Adrenal gland (tissue), 12 donors: ENCODE data around the gene ST3GAL4. TPM values are rescaled to one million over a fixed set of nuclear protein-coding genes. Genes with fewer than 3 reads are reported as not detected.

Experiments used
- DNase-seq, 7 donors: peaks; one replicate each; pipeline ENCODE4 v3.0.0-alpha.2; 2019 to 2020
- H3K27ac ChIP-seq, 5 donors: fragments of 200-600 bp; sonication (generic) in 4 of 5; 1 replicate in 3 of 5; 2 replicates in 2 of 5; pipeline versions ENCODE4 v1.5.1 to v1.8.0; 2016 to 2020; ENCODE audit warnings: mild to moderate bottlenecking in 1 of 5
- H3K27me3 ChIP-seq: fragments of 200-600 bp; 2 replicates; pipeline ENCODE4 v1.8.0; 2021
- H3K36me3 ChIP-seq, 2 donors: fragments of 200-600 bp; replicated peaks in 1 of 2; 1 replicate in 1 of 2; 2 replicates in 1 of 2; pipeline versions ENCODE4 v1.5.1 to v1.8.0; 2018 to 2022
- H3K4me1 ChIP-seq, 2 donors: fragments of 200-600 bp; replicated peaks in 1 of 2; 1 replicate in 1 of 2; 2 replicates in 1 of 2; pipeline versions ENCODE4 v1.5.1 to v1.8.0; 2018 to 2021
- H3K4me3 ChIP-seq, 4 donors: fragments of 200-600 bp; sonication (generic) in 3 of 4; one replicate each; pipeline ENCODE4 v1.5.1; 2016 to 2018
- H3K9me3 ChIP-seq, 3 donors: fragments of 200-600 bp; sonication (generic) in 1 of 3; replicated peaks in 1 of 3; 1 replicate in 2 of 3; 2 replicates in 1 of 3; pipeline versions ENCODE4 v1.5.1 to v1.8.0; 2016 to 2021
- POLR2A ChIP-seq, 2 donors: fragments of 450-650 bp; IDR thresholded peaks; one replicate each; pipeline ENCODE4 v1.6.1; 2017; ENCODE audit warnings: antibody characterized with exemption in 2 of 2, mild to moderate bottlenecking in 2 of 2, moderate library complexity in 1 of 2
- WGBS, 4 donors: extraction: QIAGEN DNeasy Blood & Tissue Kit in 2 of 4; methylation state at CpG; one replicate each; pipeline versions ENCODE4 v1.1.5 to v1.1.7; 2013 to 2017; 5-methylcytosine and 5-hydroxymethylcytosine counted together
- intact Hi-C, 2 donors: fragments of 100-400 bp; cut with DNase I; formaldehyde crosslinking; loops; one replicate each; pipeline versions ENCODE4 v1.14.1 to v1.15.0; 2022 to 2023
- polyA plus RNA-seq, 3 donors: library from polyadenylated mRNA; stranded (reverse); fragments of 200-250 nt in 2 of 3; fragments of 350-450 nt in 1 of 3; fragmentation: Illumina TruSeq in 1 of 3; extraction: RNeasy Lipid Tissue Mini Kit (QIAGEN cat#74804) in 1 of 3; gene quantifications; one replicate each; pipeline ENCODE4 v1.2.3, GENCODE V29; 2013 to 2014
- total RNA-seq, 9 donors: library from RNA; depleted of rRNA in 4 of 9; stranded (reverse); fragments of >200 nt in 4 of 9; fragments of 120-200 nt in 1 of 9; fragmentation: NEBNext Ultra II Directional in 1 of 9; extraction: Animal tissue kit (Norgen Biotek cat#: 25700) in 1 of 9; gene quantifications; one replicate each; pipeline versions ENCODE4 v1.1.0 to v1.2.4, GENCODE V29; 2013 to 2023
- TF ChIP-seq, protein P1 (sequence below), 6 experiments: fragments of 450-650 bp in 4 of 6; fragments of 200-600 bp in 2 of 6; sonication (generic) in 1 of 6; IDR thresholded peaks; 1 replicate in 5 of 6; 2 replicates in 1 of 6; pipeline versions ENCODE4 v1.5.1 to v1.8.0; 2016 to 2021; ENCODE audit warnings: antibody characterized with exemption in 6 of 6, mild to moderate bottlenecking in 2 of 6, moderate library complexity in 1 of 6
- donor health status: healthy with polysubstance abuse.
- donor health status: Bipolar disorder and iron deficiency.
- donor health status: DM: yes; HTN: yes; CAD: no.
- donor health status: DM: no; HTN: no; CAD: no.
- donor health status: DM: no; HTN: no; CAD: no.
- donor health status: DM: yes; HTN: yes; CAD: no.

Gene ST3GAL4
- total and polyA plus RNA-seq, 12 donors: 119 to 359 (median 163) TPM

DNA sequence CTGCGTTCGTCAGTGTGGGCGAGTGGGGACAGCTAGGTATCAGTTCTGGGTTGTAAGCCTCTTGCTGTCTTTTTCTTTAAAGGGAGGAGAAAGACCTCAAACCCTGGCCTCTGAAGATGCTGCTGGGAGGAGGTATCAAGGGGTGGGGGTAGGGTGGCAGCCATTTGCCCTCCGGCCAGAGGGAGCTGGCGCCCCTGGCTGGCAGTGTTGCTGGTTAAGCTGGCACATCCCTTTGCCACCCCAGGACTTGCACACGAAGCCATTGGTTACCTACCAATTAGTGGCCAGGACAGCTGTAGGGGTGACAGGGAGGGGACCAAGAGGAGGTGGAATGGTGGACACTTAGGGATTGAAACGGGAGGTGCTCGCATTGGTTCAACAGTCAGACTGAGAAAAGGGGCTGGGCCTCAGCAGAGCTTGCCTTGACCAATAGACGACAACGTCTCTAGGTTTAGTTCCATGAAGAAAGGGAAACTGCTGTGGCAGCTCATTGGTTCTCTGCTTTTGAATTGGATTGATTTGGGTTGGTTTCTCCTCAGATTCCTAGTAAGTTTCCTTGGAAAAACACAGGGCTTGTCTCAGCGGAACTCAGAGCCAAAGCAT lies 77.9 kb downstream of the ST3GAL4 start:
- Histone ChIP-seq H3K4me1 (peaks cover 18 to 24% of the 10 kb centered on the region in 2 donors), H3K27me3 (no peaks in the 10 kb centered on the region)

DNA sequence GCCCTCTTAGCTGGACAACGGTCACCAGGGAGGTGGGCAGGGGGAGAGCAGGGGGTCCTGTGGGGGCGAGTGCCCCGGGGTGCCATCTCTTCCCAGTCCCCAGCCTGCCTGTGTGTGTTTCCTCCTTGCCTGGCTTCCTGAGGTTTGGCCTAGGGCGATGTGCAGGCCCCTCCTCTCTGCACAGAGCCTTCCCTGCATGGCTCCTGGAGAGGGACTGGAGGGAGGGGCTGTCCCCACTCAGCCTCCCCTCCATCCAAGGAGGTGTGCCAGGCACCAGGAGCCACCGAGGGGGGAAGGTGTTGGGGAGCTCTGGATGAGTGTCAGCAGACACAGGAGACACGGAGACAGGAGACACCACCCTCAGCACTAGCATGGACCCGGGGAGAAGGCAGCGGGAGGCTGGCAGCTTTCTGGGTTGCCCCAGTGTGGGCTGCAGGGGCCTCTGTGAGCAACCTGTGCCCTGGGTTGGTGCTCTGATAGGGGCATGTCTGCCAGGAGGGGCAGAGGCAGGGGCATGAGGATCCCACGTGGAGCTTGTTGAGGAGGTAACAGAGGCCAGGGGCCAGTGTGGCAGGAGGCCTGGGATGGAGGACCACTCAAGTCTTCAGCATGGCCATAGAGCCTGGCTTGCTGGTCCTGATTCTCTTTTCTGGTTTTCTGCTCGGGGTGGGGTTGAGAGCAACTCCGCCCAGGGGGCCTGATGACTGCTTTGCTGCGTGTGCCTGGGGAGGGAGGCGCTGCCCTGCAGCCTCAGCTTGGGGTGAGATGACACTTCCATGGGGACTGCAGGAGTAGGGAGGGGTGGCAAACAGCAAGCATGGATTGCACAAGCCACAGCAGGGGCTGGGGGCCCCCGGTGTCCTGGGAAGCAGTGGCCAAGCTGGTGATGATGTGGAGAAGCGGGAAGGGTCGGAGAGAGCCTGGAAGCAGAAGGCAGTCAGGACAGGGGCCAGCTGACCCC lies 78.8 kb downstream of the ST3GAL4 start:
- WGBS, 4 donors: 77 to 88% (median 83%) methylated on average over 5 to 16 of the region's 16 CpGs
- DNase-seq: no peak

More for the DNA sequence above, 77.9 kb downstream of the ST3GAL4 start:
- Histone ChIP-seq H3K27ac (peak overlapping the region in 1 of 5 donors; percentile 95), H3K9me3 (no peaks in the 10 kb centered on the region), H3K4me3 (no peak overlapping the region), H3K36me3 (no peaks in the 10 kb centered on the region)
- intact Hi-C loops: loop anchor here (10.0 kb wide), 1 partner anchor 119 kb away; no protein-coding TSS in a partner anchor
- DNase-seq: no peak
- TF ChIP-seq, protein P1, sequence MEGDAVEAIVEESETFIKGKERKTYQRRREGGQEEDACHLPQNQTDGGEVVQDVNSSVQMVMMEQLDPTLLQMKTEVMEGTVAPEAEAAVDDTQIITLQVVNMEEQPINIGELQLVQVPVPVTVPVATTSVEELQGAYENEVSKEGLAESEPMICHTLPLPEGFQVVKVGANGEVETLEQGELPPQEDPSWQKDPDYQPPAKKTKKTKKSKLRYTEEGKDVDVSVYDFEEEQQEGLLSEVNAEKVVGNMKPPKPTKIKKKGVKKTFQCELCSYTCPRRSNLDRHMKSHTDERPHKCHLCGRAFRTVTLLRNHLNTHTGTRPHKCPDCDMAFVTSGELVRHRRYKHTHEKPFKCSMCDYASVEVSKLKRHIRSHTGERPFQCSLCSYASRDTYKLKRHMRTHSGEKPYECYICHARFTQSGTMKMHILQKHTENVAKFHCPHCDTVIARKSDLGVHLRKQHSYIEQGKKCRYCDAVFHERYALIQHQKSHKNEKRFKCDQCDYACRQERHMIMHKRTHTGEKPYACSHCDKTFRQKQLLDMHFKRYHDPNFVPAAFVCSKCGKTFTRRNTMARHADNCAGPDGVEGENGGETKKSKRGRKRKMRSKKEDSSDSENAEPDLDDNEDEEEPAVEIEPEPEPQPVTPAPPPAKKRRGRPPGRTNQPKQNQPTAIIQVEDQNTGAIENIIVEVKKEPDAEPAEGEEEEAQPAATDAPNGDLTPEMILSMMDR (IDR thresholded peaks at IDR 0.05): no peak
- no peak for TF ChIP-seq POLR2A (IDR thresholded peaks at IDR 0.05)
- 87 to 90% (median 88%) methylated on average over 9 to 11 of the region's 11 CpGs for WGBS, 4 donors

DNA sequence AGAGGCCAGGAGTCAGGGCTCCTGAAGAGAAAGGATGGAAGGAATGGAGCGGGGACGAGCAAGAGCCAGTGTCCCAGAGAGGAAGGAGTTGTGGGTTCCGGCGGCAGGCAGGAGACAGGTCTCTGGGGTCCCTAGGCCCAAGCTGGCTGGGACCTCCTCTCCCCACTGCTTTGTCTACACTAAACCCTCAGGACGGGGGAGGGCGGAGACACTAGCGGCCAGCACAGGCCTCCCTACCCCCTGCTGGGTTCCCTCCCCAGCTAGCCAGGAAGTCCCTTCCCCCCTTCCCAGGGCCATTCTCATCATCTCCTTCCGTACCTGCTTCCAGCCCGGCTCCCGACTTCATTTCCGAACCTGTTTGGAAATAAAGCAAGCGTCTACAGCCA lies 79.5 kb downstream of the ST3GAL4 start:
- no peaks in the 10 kb centered on the region for H3K27me3 ChIP-seq
- no peak for DNase-seq
- WGBS, 4 donors: 80 to 94% (median 89%) methylated on average over 8 to 12 of the region's 12 CpGs
- peaks cover 18 to 24% of the 10 kb centered on the region in 2 donors for H3K4me1 ChIP-seq
- intact Hi-C loops: loop anchor here (5.0 to 10.0 kb wide), 2 partner anchors 42 to 120 kb away; no protein-coding TSS in a partner anchor
- H3K9me3 ChIP-seq: no peaks in the 10 kb centered on the region
- TF ChIP-seq, protein P1 (IDR thresholded peaks at IDR 0.05): no peak
- TF ChIP-seq POLR2A (IDR thresholded peaks at IDR 0.05): no peak
- H3K27ac ChIP-seq: no peak overlapping the region
- no peak overlapping the region for H3K4me3 ChIP-seq
- H3K36me3 ChIP-seq: no peaks in the 10 kb centered on the region

More for the DNA sequence above, 78.8 kb downstream of the ST3GAL4 start:
- Histone ChIP-seq H3K36me3 (no peaks in the 10 kb centered on the region), H3K27me3 (no peaks in the 10 kb centered on the region), H3K4me1 (peaks cover 18 to 24% of the 10 kb centered on the region in 2 donors), H3K4me3 (no peak overlapping the region), H3K9me3 (no peaks in the 10 kb centered on the region), H3K27ac (no peak overlapping the region)
- intact Hi-C loops: loop anchor here (10.0 kb wide), 1 partner anchor 119 kb away; no protein-coding TSS in a partner anchor
- no peak for TF ChIP-seq POLR2A (IDR thresholded peaks at IDR 0.05)

DNA sequence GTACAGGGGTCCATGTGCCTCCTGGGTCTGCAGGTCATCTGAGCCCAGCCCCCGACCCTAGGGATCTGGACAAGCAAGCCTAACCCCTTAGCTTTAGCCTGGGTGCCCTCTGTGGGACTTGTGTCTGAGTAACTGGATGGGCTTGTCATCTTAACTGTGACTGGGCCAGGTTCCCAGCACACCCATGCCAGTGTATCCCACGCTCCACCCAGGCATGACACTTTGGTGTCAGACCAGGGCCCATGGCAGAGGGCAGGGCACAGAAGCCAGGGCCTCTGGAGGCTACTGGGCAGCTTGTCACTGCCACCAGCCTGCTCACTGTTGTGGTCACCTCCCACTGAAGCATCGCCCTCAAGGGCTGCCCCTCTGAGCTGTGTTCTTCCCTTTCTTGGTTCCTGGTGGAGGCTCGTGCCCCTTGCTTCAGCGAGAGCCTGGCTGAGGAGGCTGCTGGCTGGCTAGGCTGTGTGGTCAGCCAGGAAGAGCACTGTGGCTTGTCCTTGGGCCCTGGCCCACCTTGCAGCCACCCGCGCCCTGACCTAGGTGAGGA lies 80.8 kb downstream of the ST3GAL4 start:
- H3K9me3 ChIP-seq: no peaks in the 10 kb centered on the region
- intact Hi-C loops: loop anchor here (5.0 to 10.0 kb wide), 2 partner anchors 41 to 121 kb away; no protein-coding TSS in a partner anchor
- H3K27me3 ChIP-seq: no peaks in the 10 kb centered on the region
- TF ChIP-seq, protein P1 (IDR thresholded peaks at IDR 0.05): no peak
- no peak for TF ChIP-seq POLR2A (IDR thresholded peaks at IDR 0.05)
- H3K27ac ChIP-seq: no peak overlapping the region
- 88 to 100% (median 93%) methylated on average over 2 to 7 of the region's 7 CpGs for WGBS, 4 donors
- H3K4me3 ChIP-seq: no peak overlapping the region
- peaks cover 15 to 29% of the 10 kb centered on the region in 2 donors for H3K4me1 ChIP-seq
- H3K36me3 ChIP-seq: no peaks in the 10 kb centered on the region
- no peak for DNase-seq
